TTC549 (cell line): ENCODE data around the gene MARCO.

Source experiments
- FAIRE-seq: peaks from 2 replicates; lab custom pipeline; 2012; peaks lifted over from hg19 to GRCh38; lab: Jason Lieb, UNC

MARCO gene

GRCh38 chr2:119040730-119041129 is 98.7 kb downstream of the MARCO start:
- FAIRE-seq, result no peak
